Neuronal stem cell (in vitro differentiated cells): ENCODE results near the gene ALDH2.
"Not testable (repeated sequence)": the region's sequence is repeated elsewhere in the genome, so short reads cannot be mapped to it uniquely, and the experiment has no call there.

Experiments used
- DNase-seq: peaks from one replicate; pipeline ENCODE4 v3.0.0-alpha.2; 2013; ENCODE audit warnings: low spot score
- H2AFZ ChIP-seq: one replicate; pipeline ENCODE4 v1.6.1; 2013; ENCODE audit warnings: mild to moderate bottlenecking, low read length, inconsistent platforms
- H2AK5ac ChIP-seq: 2 replicates; pipeline ENCODE4 v1.6.1; 2013; ENCODE audit warnings: low read depth, mild to moderate bottlenecking, inconsistent platforms, low read length, moderate library complexity, mixed read lengths
- H2BK120ac ChIP-seq: 2 replicates; pipeline ENCODE4 v1.6.1; 2013; ENCODE audit warnings: low read depth, mild to moderate bottlenecking, inconsistent platforms, low read length, moderate library complexity, mixed read lengths
- H2BK12ac ChIP-seq: one replicate; pipeline ENCODE4 v1.6.1; 2013; ENCODE audit warnings: low read length, inconsistent platforms
- H2BK15ac ChIP-seq: 2 replicates; pipeline ENCODE4 v1.6.1; 2013; ENCODE audit warnings: mild to moderate bottlenecking, low read length, inconsistent platforms, mixed read lengths
- H2BK5ac ChIP-seq: one replicate; pipeline ENCODE4 v1.6.1; 2013; ENCODE audit warnings: inconsistent platforms, mild to moderate bottlenecking, low read length, moderate library complexity
- H3K14ac ChIP-seq: one replicate; pipeline ENCODE4 v1.6.1; 2013; ENCODE audit warnings: low read length, inconsistent platforms
- H3K18ac ChIP-seq: 2 replicates; pipeline ENCODE4 v1.6.1; 2013; ENCODE audit warnings: low read length, inconsistent platforms
- H3K23ac ChIP-seq: 2 replicates; pipeline ENCODE4 v1.6.1; 2013; ENCODE audit warnings: low read depth, mild to moderate bottlenecking, mixed read lengths, low read length, inconsistent platforms; ENCODE audit not compliant: poor library complexity
- H3K27ac ChIP-seq: replicated peaks from 3 replicates; pipeline ENCODE4 v1.5.1; 2013; ENCODE audit warnings: low read length, inconsistent platforms
- H3K27me3 ChIP-seq, 3 experiments: 2 replicates each; pipeline ENCODE4 v1.6.1; 2013; ENCODE audit warnings: low read length in 3 of 3, mild to moderate bottlenecking in 2 of 3, inconsistent platforms in 1 of 3, low read depth in 1 of 3, mixed read lengths in 1 of 3, moderate library complexity in 1 of 3; ENCODE audit not compliant: control insufficient read depth in 3 of 3, insufficient read depth in 3 of 3
- H3K36me3 ChIP-seq, 2 donors: replicated peaks in 1 of 2; 2 replicates each; pipeline ENCODE4 v1.6.1; 2013; ENCODE audit warnings: low read length in 2 of 2; ENCODE audit not compliant: control insufficient read depth in 2 of 2, insufficient read depth in 2 of 2
- H3K4ac ChIP-seq: 2 replicates; pipeline ENCODE4 v1.6.1; 2013; ENCODE audit warnings: inconsistent platforms, mild to moderate bottlenecking, low read length, moderate library complexity
- H3K4me1 ChIP-seq, 2 donors: 1 replicate in 1 of 2; 2 replicates in 1 of 2; pipeline ENCODE4 v1.6.1; 2013; ENCODE audit warnings: low read length in 2 of 2, low read depth in 1 of 2; ENCODE audit not compliant: control insufficient read depth in 2 of 2, insufficient read depth in 1 of 2
- H3K4me2 ChIP-seq: one replicate; pipeline ENCODE4 v1.6.1; 2013; ENCODE audit warnings: mild to moderate bottlenecking, low read length, inconsistent platforms; ENCODE audit not compliant: insufficient read depth, poor library complexity, severe bottlenecking
- H3K4me3 ChIP-seq, 2 donors: 2 replicates each; pipeline ENCODE4 v1.5.1; 2013; ENCODE audit warnings: low read length in 2 of 2, mild to moderate bottlenecking in 2 of 2, inconsistent platforms in 1 of 2, moderate library complexity in 1 of 2
- H3K79me1 ChIP-seq: one replicate; pipeline ENCODE4 v1.6.1; 2013; ENCODE audit warnings: low read depth, mild to moderate bottlenecking, inconsistent platforms, low read length, moderate library complexity
- H3K9ac ChIP-seq: one replicate; pipeline ENCODE4 v1.6.1; 2013; ENCODE audit warnings: mild to moderate bottlenecking, low read depth, low read length, inconsistent platforms; ENCODE audit not compliant: poor library complexity
- H3K9me3 ChIP-seq, 2 donors: replicated peaks in 1 of 2; 2 replicates each; pipeline versions ENCODE3 to v1.6.1; 2013; ENCODE audit warnings: low read length in 2 of 2, mild to moderate bottlenecking in 2 of 2, inconsistent platforms in 1 of 2, low read depth in 1 of 2, mixed read lengths in 1 of 2, moderate library complexity in 1 of 2; ENCODE audit not compliant: control insufficient read depth in 2 of 2, insufficient read depth in 1 of 2
- H4K8ac ChIP-seq: one replicate; pipeline ENCODE4 v1.6.1; 2013; ENCODE audit warnings: low read depth, mild to moderate bottlenecking, inconsistent platforms, low read length, moderate library complexity
- H4K91ac ChIP-seq: one replicate; pipeline ENCODE4 v1.6.1; 2013; ENCODE audit warnings: low read length, low read depth, mild to moderate bottlenecking, inconsistent platforms; ENCODE audit not compliant: poor library complexity
- WGBS, 2 donors: extraction: QIAGEN DNeasy Blood & Tissue Kit; methylation state at CpG; one replicate each; pipeline ENCODE4 v1.1.7; 2013; ENCODE audit warnings: missing lambda C conversion rate in 2 of 2, mixed read lengths in 1 of 2; ENCODE audit not compliant: insufficient read length in 2 of 2, insufficient replicate concordance in 1 of 2; ENCODE audit errors: extremely low coverage in 2 of 2; 5-methylcytosine and 5-hydroxymethylcytosine counted together

ALDH2 gene

DNA sequence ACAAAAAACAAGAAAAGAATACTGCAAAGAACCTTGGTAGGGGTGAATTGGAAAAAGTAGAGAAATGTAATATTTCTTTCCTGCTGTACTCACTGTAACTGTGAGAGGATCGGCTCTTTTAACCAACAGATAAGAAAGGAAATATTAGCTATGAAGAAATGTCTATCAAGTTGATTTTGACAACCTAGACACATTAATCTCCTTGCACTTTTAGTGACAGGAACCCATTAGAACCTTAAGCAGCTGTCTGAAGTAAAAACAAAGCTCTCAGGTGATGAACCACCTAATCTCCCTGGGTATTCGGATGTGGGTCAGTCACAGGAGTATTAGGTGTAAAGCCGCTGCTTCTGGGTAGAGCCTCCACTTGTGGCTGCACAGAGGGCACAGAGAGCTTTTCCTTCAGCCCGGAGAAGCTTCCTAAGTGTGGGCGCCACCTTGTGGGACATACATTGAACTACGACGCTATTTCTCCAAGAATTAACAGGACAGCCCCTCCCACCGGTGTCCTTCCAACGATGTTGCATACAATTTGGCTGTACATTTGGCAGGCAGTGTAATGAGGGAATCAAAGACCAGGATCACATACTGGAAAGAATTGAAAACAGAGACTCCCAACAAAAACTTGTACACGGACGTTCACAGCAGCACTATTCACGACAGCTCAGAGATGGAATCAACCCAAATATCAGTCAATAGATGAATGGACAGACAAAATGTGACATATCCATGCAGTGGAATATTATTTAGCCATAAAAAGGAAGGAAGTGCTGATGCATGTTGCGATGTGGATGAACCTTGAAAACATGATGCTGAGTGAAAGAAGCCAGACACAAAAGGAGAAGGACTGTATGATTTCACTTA lies 46.4 kb downstream of the ALDH2 start:
- Histone ChIP-seq H2BK15ac (no peak overlapping the region), H2AK5ac (no peak overlapping the region), H2BK12ac (no peak overlapping the region), H3K4me3 (no peak overlapping the region), H3K9ac (no peak overlapping the region), H3K36me3 (peaks cover 3 to 12% of the 10 kb centered on the region in 2 donors), H3K23ac (no peak overlapping the region), H3K79me1 (no peaks in the 10 kb centered on the region), H4K8ac (no peak overlapping the region), H4K91ac (no peak overlapping the region), H2AFZ (no peak overlapping the region), H3K27ac (no peak overlapping the region), H3K18ac (no peak overlapping the region), H3K14ac (no peak overlapping the region), H3K9me3 (no peaks in the 10 kb centered on the region), H3K4me2 (no peak overlapping the region), H3K4ac (no peak overlapping the region), H3K27me3 (no peaks in the 10 kb centered on the region), H2BK5ac (no peak overlapping the region), H3K4me1 (no peaks in the 10 kb centered on the region), H2BK120ac (no peak overlapping the region)
- no CpG with 5 or more reads among the region's 13 CpGs for WGBS, 2 donors
- DNase-seq, result peak; percentile 78

DNA sequence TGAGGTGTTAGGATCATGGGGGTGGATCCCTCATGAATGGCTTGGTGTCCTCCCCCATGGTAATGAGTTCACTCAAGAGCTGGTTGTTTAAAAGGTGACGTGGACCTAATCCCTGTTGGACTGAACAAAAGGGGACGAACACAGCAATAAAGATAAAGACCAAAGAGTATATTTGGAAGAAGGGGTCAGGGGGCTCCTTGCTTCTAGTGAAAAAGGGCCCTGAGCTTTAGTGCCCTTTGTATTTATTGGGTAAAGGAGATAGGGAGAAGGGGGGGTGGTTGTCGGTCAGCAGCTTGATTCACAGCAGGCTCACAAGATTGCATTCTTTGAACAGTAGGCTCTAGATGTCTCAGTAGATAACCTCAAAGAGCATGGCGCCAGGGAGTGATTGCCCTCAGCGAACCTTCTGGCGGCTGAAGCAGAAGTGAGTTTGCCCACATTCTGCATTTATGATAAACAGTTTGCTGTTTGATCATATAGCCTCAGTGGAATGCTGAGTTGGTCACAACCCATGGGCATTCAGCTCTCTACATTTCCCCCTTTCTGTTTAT lies 49.4 kb downstream of the ALDH2 start:
- no peak overlapping the region for H3K9ac ChIP-seq
- H2BK12ac ChIP-seq, result no peak overlapping the region
- H2BK120ac ChIP-seq, result no peak overlapping the region
- no peak overlapping the region for H2AK5ac ChIP-seq
- H4K91ac ChIP-seq, result no peak overlapping the region
- no peak overlapping the region for H4K8ac ChIP-seq
- H3K9me3 ChIP-seq, result no peaks in the 10 kb centered on the region
- no peaks in the 10 kb centered on the region for H3K79me1 ChIP-seq
- H3K4me1 ChIP-seq, result no peaks in the 10 kb centered on the region
- H2BK5ac ChIP-seq, result no peak overlapping the region
- no peak overlapping the region for H2BK15ac ChIP-seq
- no peaks in the 10 kb centered on the region for H3K27me3 ChIP-seq
- H3K4me2 ChIP-seq, result no peak overlapping the region
- no peak overlapping the region for H3K4me3 ChIP-seq
- no peak overlapping the region for H3K18ac ChIP-seq
- no peak overlapping the region for H2AFZ ChIP-seq
- WGBS, 2 donors, result no CpG with 5 or more reads among the region's 6 CpGs
- H3K36me3 ChIP-seq, result peaks cover 0 to 2% of the 10 kb centered on the region in 2 donors
- no peak overlapping the region for H3K14ac ChIP-seq
- DNase-seq, result no peak
- H3K27ac ChIP-seq, result no peak overlapping the region
- no peak overlapping the region for H3K23ac ChIP-seq
- no peak overlapping the region for H3K4ac ChIP-seq

DNA sequence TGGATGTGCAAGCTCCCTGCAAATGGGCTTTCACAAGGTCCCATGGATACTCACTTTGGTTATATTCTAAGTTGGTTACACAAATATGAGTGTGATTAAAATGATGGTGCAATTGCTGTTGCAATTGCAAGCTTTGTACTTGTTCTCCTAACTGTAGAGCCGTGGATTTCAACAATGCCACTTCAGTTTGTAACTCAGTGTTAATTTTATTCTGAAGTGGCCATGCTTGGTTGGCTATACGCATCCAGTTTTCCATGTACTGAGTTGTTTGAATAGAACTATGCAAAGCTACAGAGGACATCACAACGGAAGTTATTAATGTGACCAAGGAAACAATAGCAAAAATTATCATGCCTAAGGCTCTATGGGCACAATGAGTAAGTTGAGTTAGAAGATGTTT lies 50.2 kb downstream of the ALDH2 start:
- not testable (repeated sequence) for H3K9me3 ChIP-seq, H4K8ac ChIP-seq, H3K4me2 ChIP-seq, H3K18ac ChIP-seq, H3K4me3 ChIP-seq, H3K27ac ChIP-seq, H3K23ac ChIP-seq, H2BK5ac ChIP-seq, H3K27me3 ChIP-seq, DNase-seq, H2BK120ac ChIP-seq, H2BK12ac ChIP-seq, H3K4ac ChIP-seq, H2AFZ ChIP-seq, H3K4me1 ChIP-seq, H3K79me1 ChIP-seq, H3K14ac ChIP-seq, H2AK5ac ChIP-seq, H3K36me3 ChIP-seq, H3K9ac ChIP-seq, H4K91ac ChIP-seq, H2BK15ac ChIP-seq
- WGBS, 2 donors, result no CpG with 5 or more reads among the region's 3 CpGs

DNA sequence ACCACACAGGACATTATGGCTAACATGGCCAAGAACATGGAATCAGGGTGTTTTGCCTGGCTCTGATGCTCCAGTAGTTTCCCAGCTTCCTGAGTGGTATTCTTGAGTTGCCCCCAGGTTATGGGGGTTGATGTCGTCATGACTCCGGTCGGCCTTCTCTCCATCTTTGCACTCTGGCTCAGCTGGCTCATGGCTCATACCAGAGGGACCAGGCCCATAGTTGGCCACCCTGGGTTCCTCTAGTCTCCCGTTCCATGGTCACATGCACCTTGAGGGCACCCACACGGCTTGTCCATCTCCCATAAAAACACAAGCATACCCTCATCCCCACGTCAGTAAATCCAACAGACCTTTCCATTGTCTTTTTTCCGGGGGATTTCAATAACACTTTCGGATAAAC lies 51.6 kb downstream of the ALDH2 start:
- Histone ChIP-seq H3K27me3 (peaks cover 0 to 3% (median 0%) of the 10 kb centered on the region in 3 experiments), H3K4me2 (no peak overlapping the region), H3K18ac (no peak overlapping the region), H3K4me3 (no peak overlapping the region), H3K4me1 (peaks cover 0 to 4% of the 10 kb centered on the region in 2 donors), H3K79me1 (no peaks in the 10 kb centered on the region), H2BK12ac (no peak overlapping the region), H3K14ac (no peak overlapping the region), H2BK5ac (no peak overlapping the region), H3K23ac (no peak overlapping the region), H3K36me3 (no peaks in the 10 kb centered on the region), H2AFZ (no peak overlapping the region), H3K9me3 (no peaks in the 10 kb centered on the region), H2BK15ac (no peak overlapping the region), H4K8ac (no peak overlapping the region), H2AK5ac (no peak overlapping the region), H3K9ac (no peak overlapping the region), H4K91ac (no peak overlapping the region), H3K27ac (no peak overlapping the region), H3K4ac (no peak overlapping the region), H2BK120ac (no peak overlapping the region)
- WGBS, 2 donors, result no CpG with 5 or more reads among the region's 8 CpGs
- no peak for DNase-seq
